ENCODE measurements around the gene SLC25A10.

The SLC25A10 gene

DNA sequence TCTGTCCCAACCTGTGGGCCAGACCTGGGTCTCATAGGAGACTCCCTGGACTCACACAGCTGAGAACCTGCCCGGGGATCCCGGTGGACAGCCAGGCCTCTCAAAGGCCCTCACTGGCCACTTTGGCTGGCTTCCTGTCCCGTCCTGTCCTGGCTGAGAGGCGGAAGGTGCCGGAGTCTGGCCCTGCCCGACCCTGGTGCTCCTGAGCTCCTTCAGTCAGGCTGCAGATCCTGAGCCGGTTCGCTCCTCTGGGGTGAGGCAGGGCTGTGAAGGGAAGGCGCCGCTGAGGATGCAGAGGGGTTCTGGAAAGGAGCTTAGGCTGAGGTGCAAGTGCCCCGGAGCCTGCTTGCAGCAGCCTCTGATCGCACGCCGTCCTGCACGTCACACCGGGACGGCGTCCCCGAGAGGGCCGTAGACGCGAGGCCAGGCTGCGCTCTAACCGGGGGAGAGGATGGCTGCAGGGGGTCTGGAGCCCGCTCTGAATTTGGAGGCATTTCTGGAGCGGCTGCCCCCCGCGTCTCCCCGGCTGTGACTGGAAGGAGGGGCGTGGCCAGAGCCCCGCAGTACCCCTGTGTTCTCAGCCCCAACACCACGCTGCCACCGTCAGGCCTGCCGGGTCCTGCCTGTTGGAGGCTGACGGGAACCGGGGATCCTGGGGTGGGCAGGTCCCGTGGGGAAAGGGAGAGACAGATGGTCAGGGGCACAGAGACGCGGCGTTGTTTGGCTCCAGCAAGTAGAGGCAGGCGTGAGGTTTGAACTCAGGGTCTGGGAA, 24.1 kb upstream of the SLC25A10 start:
- no peak for DNase-seq

DNA sequence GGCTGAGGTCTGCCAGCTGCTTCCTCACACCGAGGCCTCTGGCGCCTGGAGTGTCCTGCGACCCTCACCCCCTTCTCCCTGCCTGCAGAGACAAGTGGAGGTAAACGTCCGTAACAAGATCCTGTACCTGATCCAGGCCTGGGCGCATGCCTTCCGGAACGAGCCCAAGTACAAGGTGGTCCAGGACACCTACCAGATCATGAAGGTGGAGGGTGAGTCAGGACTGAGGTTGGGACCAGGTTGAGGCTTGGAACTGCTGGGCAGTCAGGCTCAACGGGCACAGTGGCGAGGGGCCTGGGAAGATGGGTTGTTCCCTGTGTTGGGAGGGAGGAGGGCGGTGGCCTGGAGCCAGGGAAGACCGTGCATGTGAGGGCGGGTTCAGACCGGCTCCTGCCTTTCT, 23.5 kb upstream of the SLC25A10 start:
- DNase-seq = no peak

DNA sequence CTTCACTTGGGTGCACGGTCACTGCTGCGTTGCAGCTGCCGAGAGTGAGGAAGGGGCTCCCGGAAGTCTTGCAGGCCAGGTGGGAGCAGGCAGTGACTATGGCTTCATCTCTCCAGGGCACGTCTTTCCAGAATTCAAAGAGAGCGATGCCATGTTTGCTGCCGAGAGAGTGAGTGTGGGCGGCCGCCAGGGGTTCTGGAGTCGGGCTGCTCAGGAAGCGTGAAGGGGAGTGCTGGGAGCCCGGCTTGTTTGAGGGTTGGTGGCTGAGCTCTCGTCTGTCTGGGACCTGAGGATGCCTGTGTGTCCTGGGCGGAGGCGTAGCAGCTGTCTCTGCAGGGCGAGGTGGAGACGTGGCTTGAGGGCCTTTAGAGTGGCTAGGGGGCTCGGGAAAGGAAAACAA, 22.0 kb upstream of the SLC25A10 start:
- DNase-seq = no peak

GRCh38 chr17:81690549-81690948, 21.5 kb upstream of the SLC25A10 start:
- DNase-seq = no peak

GRCh38 chr17:81691196-81691595, 20.9 kb upstream of the SLC25A10 start:
- no peak for DNase-seq

DNA sequence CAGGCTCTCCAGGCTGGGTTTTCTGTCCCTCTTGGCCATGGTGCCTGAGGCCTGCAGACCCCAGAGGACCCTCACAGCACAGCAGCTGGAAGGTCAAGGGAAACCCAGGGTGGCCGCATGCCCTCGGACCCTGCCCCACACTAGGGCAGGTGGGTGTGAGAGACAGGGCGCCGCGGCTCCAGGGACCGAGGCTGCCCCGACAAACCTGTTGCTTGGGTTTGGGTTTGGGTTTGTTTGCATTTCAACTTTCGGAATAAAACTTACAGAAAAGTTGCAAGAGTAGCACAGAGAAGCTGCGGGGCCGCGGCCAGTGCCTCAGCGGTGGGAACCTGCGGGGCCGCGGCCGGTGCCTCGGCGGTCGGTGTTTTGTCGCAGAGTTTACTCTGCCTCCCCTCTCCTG, 20.5 kb upstream of the SLC25A10 start:
- DNase-seq = no peak

DNA sequence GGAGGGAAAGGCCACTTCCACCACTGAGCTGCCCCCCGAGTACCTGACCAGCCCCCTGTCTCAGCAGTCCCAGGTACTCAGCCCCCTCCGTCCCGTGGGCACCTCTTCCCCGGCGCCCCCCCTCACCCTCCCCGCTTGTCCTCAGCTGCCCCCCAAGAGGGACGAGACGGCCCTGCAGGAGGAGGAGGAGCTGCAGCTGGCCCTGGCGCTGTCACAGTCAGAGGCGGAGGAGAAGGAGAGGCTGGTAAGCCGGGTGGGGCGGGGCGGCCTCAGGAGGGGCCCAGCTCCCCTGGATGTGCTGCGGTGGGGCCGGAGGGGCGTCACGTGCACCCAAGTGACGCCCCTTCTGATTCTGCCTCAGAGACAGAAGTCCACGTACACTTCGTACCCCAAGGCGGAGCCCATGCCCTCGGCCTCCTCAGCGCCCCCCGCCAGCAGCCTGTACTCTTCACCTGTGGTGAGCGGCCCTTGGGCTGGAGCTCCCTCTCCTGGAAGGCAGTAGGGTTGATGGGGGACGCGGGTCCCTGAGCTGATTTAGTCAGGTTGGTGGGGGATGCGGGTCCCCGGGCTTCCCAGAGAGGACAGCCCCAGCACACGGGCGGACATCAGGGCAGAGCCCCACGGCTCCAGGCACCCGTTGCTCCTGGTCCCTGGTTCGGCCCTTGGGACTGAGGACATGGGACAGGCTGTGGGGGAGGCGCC, 18.4 kb upstream of the SLC25A10 start:
- DNase-seq = no peak

DNA sequence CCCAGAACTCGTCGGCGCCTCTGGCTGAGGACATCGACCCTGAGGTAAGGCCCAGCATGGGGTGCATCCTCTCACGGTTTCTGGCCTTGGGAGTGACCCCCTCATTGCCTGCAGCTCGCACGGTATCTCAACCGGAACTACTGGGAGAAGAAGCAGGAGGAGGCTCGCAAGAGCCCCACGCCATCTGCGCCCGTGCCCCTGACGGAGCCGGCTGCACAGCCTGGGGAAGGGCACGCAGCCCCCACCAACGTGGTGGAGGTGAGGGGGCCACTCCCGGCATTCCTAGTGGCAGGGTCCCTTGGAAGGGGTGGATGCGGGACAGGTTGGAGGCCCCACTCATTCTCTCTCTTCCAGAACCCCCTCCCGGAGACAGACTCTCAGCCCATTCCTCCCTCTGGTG, 17.3 kb upstream of the SLC25A10 start:
- no peak for DNase-seq

GRCh38 chr17:81695211-81695610, 16.9 kb upstream of the SLC25A10 start:
- no peak for DNase-seq

DNA sequence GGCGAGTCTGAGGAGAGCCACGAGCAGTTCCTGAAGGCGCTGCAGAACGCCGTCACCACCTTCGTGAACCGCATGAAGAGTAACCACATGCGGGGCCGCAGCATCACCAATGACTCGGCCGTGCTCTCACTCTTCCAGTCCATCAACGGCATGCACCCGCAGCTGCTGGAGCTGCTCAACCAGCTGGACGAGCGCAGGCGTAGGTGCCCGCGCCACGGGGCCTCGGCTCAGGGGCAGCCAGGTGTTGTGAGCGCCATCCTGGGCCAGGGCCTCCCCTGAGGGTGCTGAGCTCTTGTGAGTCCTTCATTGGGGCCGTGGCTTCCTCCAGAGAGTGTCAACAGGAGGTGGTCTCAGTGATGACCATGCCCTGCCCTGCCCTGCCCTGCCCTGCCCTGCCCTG, 16.3 kb upstream of the SLC25A10 start:
- DNase-seq = no peak

GRCh38 chr17:81696218-81696941, 15.7 kb upstream of the SLC25A10 start:
- DNase-seq = no peak

DNA sequence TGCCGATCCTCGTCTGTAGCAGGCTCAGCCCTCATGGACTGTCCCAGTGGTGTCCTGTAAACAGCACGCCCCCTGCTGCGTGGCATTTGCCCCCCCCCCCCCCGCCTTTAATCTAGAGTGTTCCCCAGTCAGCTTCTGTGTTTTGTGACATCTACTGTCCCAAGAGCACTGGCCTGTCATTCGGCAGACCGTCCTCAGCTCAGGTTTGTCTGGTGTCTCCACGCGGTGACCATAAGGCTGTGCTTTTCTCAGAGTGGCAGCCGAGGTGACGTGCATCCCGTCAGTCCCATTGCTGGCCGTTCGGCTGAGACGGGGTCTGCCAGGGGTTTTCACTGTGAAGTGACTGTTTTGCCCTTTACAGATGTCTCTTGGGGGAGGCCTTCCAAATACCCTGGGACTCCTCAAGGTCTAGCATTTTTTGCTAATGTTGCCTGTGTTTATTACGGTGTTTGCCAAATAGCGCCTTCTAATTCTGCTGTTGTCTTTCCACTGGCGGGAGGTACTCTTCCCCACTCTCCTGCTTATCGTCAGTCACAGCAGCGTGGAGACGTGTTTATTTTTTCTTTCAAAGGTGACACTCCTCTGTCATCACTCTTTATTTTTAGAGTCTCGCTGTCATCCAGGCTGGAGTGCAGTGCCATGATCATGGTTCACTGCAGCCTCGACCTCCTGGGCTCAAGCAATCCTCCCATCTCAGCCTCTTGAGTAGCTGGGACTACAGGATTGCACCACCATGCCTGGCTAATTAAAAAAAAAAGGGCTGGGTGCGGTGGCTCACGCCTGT, 14.6 kb upstream of the SLC25A10 start:
- no peak for DNase-seq

- DNase-seq = no peak
Measured at GRCh38 chr17:81700353-81701287, 11.5 kb upstream of the SLC25A10 start.

DNA sequence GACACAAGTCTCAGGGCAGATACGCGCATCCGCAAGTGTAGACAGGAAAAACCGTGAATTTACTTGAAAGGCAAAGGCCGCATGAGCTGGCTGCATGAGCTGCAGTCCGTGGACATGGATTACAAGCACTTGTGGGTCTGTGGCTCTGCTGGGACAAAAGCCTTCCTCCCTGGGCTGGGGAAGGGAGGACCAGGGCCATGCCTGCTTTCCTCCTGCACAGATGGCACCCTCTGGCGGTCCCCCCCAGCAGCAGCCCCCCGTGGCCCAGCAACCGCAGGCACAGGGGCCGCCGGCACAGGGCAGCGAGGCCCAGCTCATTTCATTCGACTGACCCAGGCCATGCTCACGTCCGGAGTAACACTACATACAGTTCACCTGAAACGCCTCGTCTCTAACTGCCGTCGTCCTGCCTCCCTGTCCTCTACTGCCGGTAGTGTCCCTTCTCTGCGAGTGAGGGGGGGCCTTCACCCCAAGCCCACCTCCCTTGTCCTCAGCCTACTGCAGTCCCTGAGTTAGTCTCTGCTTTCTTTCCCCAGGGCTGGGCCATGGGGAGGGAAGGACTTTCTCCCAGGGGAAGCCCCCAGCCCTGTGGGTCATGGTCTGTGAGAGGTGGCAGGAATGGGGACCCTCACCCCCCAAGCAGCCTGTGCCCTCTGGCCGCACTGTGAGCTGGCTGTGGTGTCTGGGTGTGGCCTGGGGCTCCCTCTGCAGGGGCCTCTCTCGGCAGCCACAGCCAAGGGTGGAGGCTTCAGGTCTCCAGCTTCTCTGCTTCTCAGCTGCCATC, 10.6 kb upstream of the SLC25A10 start:
- DNase-seq = no peak

- DNase-seq = peak; percentile 71
Measured at GRCh38 chr17:81702934-81703746, 8.9 kb upstream of the SLC25A10 start, which contains the start of gene MRPL12. MRPL12 (plus strand) TSS chr17:81703367; CDS start chr17:81703502, 135 bp downstream.

- no peak for DNase-seq
Measured at GRCh38 chr17:81703747-81704654, 8.1 kb upstream of the SLC25A10 start.

GRCh38 chr17:81705518-81706231, 6.4 kb upstream of the SLC25A10 start:
- no peak for DNase-seq

DNA sequence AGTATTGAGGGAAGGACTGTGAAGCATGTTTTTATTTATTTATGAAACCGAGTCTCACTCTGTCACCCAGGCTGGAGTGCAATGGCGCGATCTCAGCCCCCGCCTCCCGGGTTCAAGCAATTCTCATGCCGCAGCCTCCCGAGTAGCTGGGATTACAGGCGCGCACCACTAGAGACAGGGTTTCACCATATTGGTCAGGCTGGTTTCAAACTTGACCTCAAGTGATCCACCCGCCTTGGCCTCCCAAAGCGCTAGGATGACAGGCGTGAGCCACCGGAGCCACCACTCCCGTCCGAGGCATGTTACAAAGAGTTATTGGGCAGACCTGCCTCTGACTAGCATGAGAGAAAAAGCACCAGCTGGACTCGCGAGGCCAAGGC, 5.9 kb upstream of the SLC25A10 start:
- DNase-seq = no peak

All from amniotic stem cell (primary cell).